CD4-positive, alpha-beta T cell treated with Interleukin-6 at 100 ng/mL for 8 hours (primary cell): ENCODE measurements around the gene NUCKS1.

Source experiments
- DNase-seq: peaks from one replicate; pipeline ENCODE4 v3.0.0-alpha.2; 2020; ENCODE audit warnings: mixed read lengths, low spot score

Gene NUCKS1

GRCh38 chr1:205770618-205771017 is 20.6 kb upstream of the NUCKS1 start:
- DNase-seq: no peak

GRCh38 chr1:205769641-205770365 is 19.8 kb upstream of the NUCKS1 start:
- DNase-seq: no peak

- DNase-seq: no peak
Observed at GRCh38 chr1:205767248-205767647, 17.3 kb upstream of the NUCKS1 start.

- DNase-seq: no peak
Observed at GRCh38 chr1:205766570-205766969, 16.6 kb upstream of the NUCKS1 start.

GRCh38 chr1:205766038-205766437 is 16.1 kb upstream of the NUCKS1 start:
- DNase-seq: no peak

- no peak for DNase-seq
Observed at GRCh38 chr1:205764578-205764977, 14.6 kb upstream of the NUCKS1 start.

GRCh38 chr1:205763980-205764379 is 14.0 kb upstream of the NUCKS1 start:
- DNase-seq: no peak

- no peak for DNase-seq
Observed at GRCh38 chr1:205760606-205761005, 10.6 kb upstream of the NUCKS1 start.

GRCh38 chr1:205756552-205756951 is 6.6 kb upstream of the NUCKS1 start:
- no peak for DNase-seq

GRCh38 chr1:205754857-205755256 is 4.9 kb upstream of the NUCKS1 start:
- no peak for DNase-seq

- DNase-seq: no peak
Observed at GRCh38 chr1:205751036-205751651, 1.2 kb upstream of the NUCKS1 start.

- peak; percentile 93 for DNase-seq
Observed at GRCh38 chr1:205749234-205750137, 496 bp downstream of the NUCKS1 start.

GRCh38 chr1:205748403-205749233 is 1.4 kb downstream of the NUCKS1 start:
- no peak for DNase-seq

- no peak for DNase-seq
Observed at GRCh38 chr1:205746757-205747412, 3.1 kb downstream of the NUCKS1 start.

GRCh38 chr1:205744403-205744802 is 5.6 kb downstream of the NUCKS1 start:
- no peak for DNase-seq

GRCh38 chr1:205743977-205744376 is 6.0 kb downstream of the NUCKS1 start:
- no peak for DNase-seq

GRCh38 chr1:205741681-205742080 is 8.3 kb downstream of the NUCKS1 start:
- DNase-seq: no peak

- DNase-seq: no peak
Observed at GRCh38 chr1:205739348-205740160, 10.4 kb downstream of the NUCKS1 start.

GRCh38 chr1:205735218-205735617 is 14.8 kb downstream of the NUCKS1 start:
- DNase-seq: no peak

GRCh38 chr1:205733438-205734175 is 16.4 kb downstream of the NUCKS1 start:
- no peak for DNase-seq
